ENCODE measurements around the gene MAB21L4. TPM values are rescaled to one million over a fixed set of nuclear protein-coding genes. Genes with fewer than 3 reads are reported as not detected.

MAB21L4 gene
- total RNA-seq, 2 experiments from 2014 or later, result not detected

- Histone ChIP-seq H3K27ac (ENCODE audit: low read depth, low read length, poor library complexity, severe bottlenecking) (no peak overlapping the region), H4K20me1 (ENCODE audit: insufficient read depth, low read length) (no peaks in the 10 kb centered on the region), H3K36me3 (ENCODE audit: insufficient read depth, low read length) (no peaks in the 10 kb centered on the region), H3K9me2 (ENCODE audit: insufficient read depth, low read length) (no peaks in the 10 kb centered on the region), H3K4me1 (ENCODE audit: insufficient read depth, low read length, poor library complexity, severe bottlenecking) (no peaks in the 10 kb centered on the region), H3K79me2 (ENCODE audit: insufficient read depth, low read depth, low read length) (no peaks in the 10 kb centered on the region), H3K4me2 (ENCODE audit: low read length) (no peak overlapping the region), H3K4me3 (ENCODE audit: low read depth, low read length, poor library complexity, severe bottlenecking) (no peak overlapping the region), H3K9me3 (ENCODE audit: low read length) (no peaks in the 10 kb centered on the region), H2AFZ (ENCODE audit: low read length) (no peak overlapping the region)
- intact Hi-C loops (cut with micrococcal nuclease; ENCODE audit: unreplicated experiment), result no loop called here
- BruUV-seq (replicated peaks), result no TSS peak
- ChIA-PET CTCF (ENCODE audit: unreplicated experiment) (no interaction called here), POLR2A (no interaction called here)
- TF ChIP-seq EZH2phosphoT487 (IDR thresholded peaks at IDR 0.05; ENCODE audit: borderline replicate concordance, low read depth, low read length), result no peak
- TF ChIP-seq CTCF (conservative IDR thresholded peaks at IDR 0.05; ENCODE audit: low read length), result no peak
- no peak for DNase-seq (ENCODE audit: low spot score)
Measured at GRCh38 chr2:240855670-240856069, 40.3 kb downstream of the MAB21L4 start.

GRCh38 chr2:240852671-240853314 lies 43.2 kb downstream of the MAB21L4 start:
- no peak for DNase-seq (ENCODE audit: low spot score)
- H3K36me3 ChIP-seq (ENCODE audit: insufficient read depth, low read length), result no peaks in the 10 kb centered on the region
- ChIA-PET POLR2A (no interaction called here), CTCF (ENCODE audit: unreplicated experiment) (no interaction called here)
- H4K20me1 ChIP-seq (ENCODE audit: insufficient read depth, low read length), result no peaks in the 10 kb centered on the region
- H2AFZ ChIP-seq (ENCODE audit: low read length), result no peak overlapping the region
- H3K27ac ChIP-seq (ENCODE audit: low read depth, low read length, poor library complexity, severe bottlenecking), result no peak overlapping the region
- no peaks in the 10 kb centered on the region for H3K9me2 ChIP-seq (ENCODE audit: insufficient read depth, low read length)
- H3K4me3 ChIP-seq (ENCODE audit: low read depth, low read length, poor library complexity, severe bottlenecking), result no peak overlapping the region
- intact Hi-C loops (cut with micrococcal nuclease; ENCODE audit: unreplicated experiment), result no loop called here
- no peaks in the 10 kb centered on the region for H3K4me1 ChIP-seq (ENCODE audit: insufficient read depth, low read length, poor library complexity, severe bottlenecking)
- no TSS peak for BruUV-seq (replicated peaks)
- no peaks in the 10 kb centered on the region for H3K9me3 ChIP-seq (ENCODE audit: low read length)
- no peaks in the 10 kb centered on the region for H3K79me2 ChIP-seq (ENCODE audit: insufficient read depth, low read depth, low read length)
- TF ChIP-seq EZH2phosphoT487 (IDR thresholded peaks at IDR 0.05; ENCODE audit: borderline replicate concordance, low read depth, low read length) (no peak), CTCF (conservative IDR thresholded peaks at IDR 0.05; ENCODE audit: low read length) (no peak)
- no peak overlapping the region for H3K4me2 ChIP-seq (ENCODE audit: low read length)

GRCh38 chr2:240851078-240851991 lies 44.6 kb downstream of the MAB21L4 start:
- no TSS peak for BruUV-seq (replicated peaks)

More at GRCh38 chr2:240851078-240851991, 44.6 kb downstream of the MAB21L4 start:
- no peak for TF ChIP-seq EZH2phosphoT487 (IDR thresholded peaks at IDR 0.05; ENCODE audit: borderline replicate concordance, low read depth, low read length)
- TF ChIP-seq CTCF (conservative IDR thresholded peaks at IDR 0.05; ENCODE audit: low read length), result peak; percentile 87
- no peaks in the 10 kb centered on the region for H3K9me2 ChIP-seq (ENCODE audit: insufficient read depth, low read length)
- no peaks in the 10 kb centered on the region for H3K4me1 ChIP-seq (ENCODE audit: insufficient read depth, low read length, poor library complexity, severe bottlenecking)
- no peaks in the 10 kb centered on the region for H3K36me3 ChIP-seq (ENCODE audit: insufficient read depth, low read length)
- peak; percentile 68 for DNase-seq (ENCODE audit: low spot score)
- H3K4me3 ChIP-seq (ENCODE audit: low read depth, low read length, poor library complexity, severe bottlenecking), result no peak overlapping the region
- H3K9me3 ChIP-seq (ENCODE audit: low read length), result no peaks in the 10 kb centered on the region
- H3K79me2 ChIP-seq (ENCODE audit: insufficient read depth, low read depth, low read length), result no peaks in the 10 kb centered on the region
- no peak overlapping the region for H3K27ac ChIP-seq (ENCODE audit: low read depth, low read length, poor library complexity, severe bottlenecking)
- ChIA-PET POLR2A (no interaction called here), CTCF (ENCODE audit: unreplicated experiment) (no interaction called here)
- no peak overlapping the region for H3K4me2 ChIP-seq (ENCODE audit: low read length)
- no peaks in the 10 kb centered on the region for H4K20me1 ChIP-seq (ENCODE audit: insufficient read depth, low read length)
- intact Hi-C loops (cut with micrococcal nuclease; ENCODE audit: unreplicated experiment), result loop anchor here (2.0 kb wide), 1 partner anchor 137 kb away; no protein-coding TSS in a partner anchor
- H2AFZ ChIP-seq (ENCODE audit: low read length), result no peak overlapping the region

Data from OCI-LY7 (cell line).